Activated CD8-positive, alpha-beta T cell treated with anti-CD3 and anti-CD28 coated beads for 36 hours (primary cell): ENCODE results near the gene ZDHHC21. TPM values are rescaled to one million over a fixed set of nuclear protein-coding genes. Genes with fewer than 3 reads are reported as not detected.

ENCODE experiments used
- ATAC-seq: fragments of 200-7000 bp; cut with Tn5 transposase; one replicate; pipeline ENCODE4 v1.10.0; 2021; ENCODE audit warnings: mild to moderate bottlenecking, moderate library complexity
- CTCF ChIA-PET: fragments of 350-600 bp; sonication (Branson Sonifier 250); formaldehyde crosslinking; loops from one replicate; lab custom pipeline; 2021; ENCODE audit warnings: antibody characterized with exemption; lab: Charles Lee
- POLR2A ChIA-PET: fragments of 350-600 bp; sonication (Branson Sonifier 250); formaldehyde crosslinking; loops from one replicate; lab custom pipeline; 2021; ENCODE audit warnings: antibody characterized with exemption; lab: Charles Lee
- DNase-seq: peaks from one replicate; pipeline ENCODE4 v3.0.0-alpha.2; 2020
- H3K27ac Mint-ChIP-seq: one replicate; pipeline ENCODE4 v1.8.0; 2021; ENCODE audit warnings: mild to moderate bottlenecking, mixed read lengths
- H3K27me3 Mint-ChIP-seq: one replicate; pipeline ENCODE4 v1.8.0; 2021; ENCODE audit warnings: mixed read lengths
- H3K36me3 Mint-ChIP-seq: one replicate; pipeline ENCODE4 v1.8.0; 2021; ENCODE audit warnings: low read depth, mixed read lengths
- H3K4me1 Mint-ChIP-seq: one replicate; pipeline ENCODE4 v1.8.0; 2021; ENCODE audit warnings: low read depth, mixed read lengths
- H3K4me3 Mint-ChIP-seq: one replicate; pipeline ENCODE4 v1.8.0; 2021; ENCODE audit warnings: mild to moderate bottlenecking, moderate library complexity, mixed read lengths
- H3K9me3 Mint-ChIP-seq: one replicate; pipeline ENCODE4 v1.8.0; 2021; ENCODE audit warnings: mixed read lengths
- CTCF ChIP-seq: fragments of 200-600 bp; IDR thresholded peaks from one replicate; pipeline ENCODE4 v1.8.0; 2022; ENCODE audit warnings: antibody characterized with exemption, mild to moderate bottlenecking
- intact Hi-C: fragments of 100-400 bp; cut with micrococcal nuclease; formaldehyde crosslinking; loops from one replicate; pipeline ENCODE4 v1.10.0; 2022
- total RNA-seq, 2 experiments: library from RNA; stranded (reverse); gene quantifications; one replicate each; pipeline ENCODE4 v1.2.3, GENCODE V29; 2021

Gene ZDHHC21
- total RNA-seq, 2 experiments from 2014 or later: 4.3 to 5.2 TPM

GRCh38 chr9:14593406-14593805, 99.8 kb downstream of the ZDHHC21 start:
- ATAC-seq (no peak), DNase-seq (no peak)
- ChIA-PET POLR2A (no interaction called here), CTCF (no interaction called here)
- Mint-ChIP-seq H3K4me1 (no peaks in the 10 kb centered on the region), H3K4me3 (no peak overlapping the region), H3K27me3 (no peaks in the 10 kb centered on the region), H3K9me3 (peaks cover 11% of the 10 kb centered on the region), H3K36me3 (peaks cover 22% of the 10 kb centered on the region), H3K27ac (no peak overlapping the region)
- intact Hi-C loops: no loop called here
- TF ChIP-seq CTCF: no peak

DNA sequence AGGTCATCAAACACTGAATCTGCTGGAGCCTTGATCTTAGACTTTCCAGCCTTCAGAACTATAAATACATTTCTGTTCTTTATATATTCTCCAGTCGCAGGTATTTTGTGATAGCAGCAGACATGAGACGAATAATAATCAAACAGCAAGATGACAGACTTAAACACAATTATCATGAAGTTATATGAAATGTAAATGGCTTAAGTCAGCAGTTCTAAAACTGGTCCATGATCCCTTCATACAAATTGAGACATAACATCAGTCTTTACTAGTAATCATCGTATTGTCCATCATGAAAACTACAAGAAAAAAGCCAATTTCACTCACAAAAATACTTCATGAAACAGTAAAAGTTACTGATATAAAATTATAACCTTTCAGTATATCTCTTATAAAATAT, 101.8 kb downstream of the ZDHHC21 start:
- Mint-ChIP-seq H3K4me3 (no peak overlapping the region), H3K27ac (no peak overlapping the region), H3K27me3 (no peaks in the 10 kb centered on the region), H3K36me3 (peaks cover 14% of the 10 kb centered on the region), H3K9me3 (peaks cover 8% of the 10 kb centered on the region), H3K4me1 (no peaks in the 10 kb centered on the region)
- DNase-seq: no peak
- intact Hi-C loops: no loop called here
- POLR2A ChIA-PET: no interaction called here
- CTCF ChIA-PET: no interaction called here
- no peak for TF ChIP-seq CTCF
- no peak for ATAC-seq

- Mint-ChIP-seq H3K27ac (no peak overlapping the region), H3K4me3 (no peak overlapping the region), H3K36me3 (peaks cover 2% of the 10 kb centered on the region), H3K4me1 (peaks cover 12% of the 10 kb centered on the region), H3K27me3 (peaks cover 11% of the 10 kb centered on the region), H3K9me3 (peaks cover 8% of the 10 kb centered on the region)
- DNase-seq (peak; percentile 75), ATAC-seq (peak; percentile 96)
- TF ChIP-seq CTCF: no peak
- POLR2A ChIA-PET: interaction anchor here (1.1 to 1.2 kb wide), 2 partner anchors 10 to 21 kb away, joined by 3 to 4 read pairs; no protein-coding TSS in a partner anchor
- intact Hi-C loops: no loop called here
- CTCF ChIA-PET: interaction anchor here (0.9 to 1.4 kb wide), 2 partner anchors 76 to 102 kb away, joined by 4 read pairs; no protein-coding TSS in a partner anchor
Observed at GRCh38 chr9:14585730-14586473, 107.3 kb downstream of the ZDHHC21 start.

- ChIA-PET CTCF (no interaction called here), POLR2A (interaction anchor here (1.1 kb wide), 1 partner anchor 9 kb away, joined by 4 read pairs; no protein-coding TSS in a partner anchor)
- Mint-ChIP-seq H3K9me3 (peaks cover 8% of the 10 kb centered on the region), H3K36me3 (peaks cover 2% of the 10 kb centered on the region), H3K27me3 (peaks cover 14% of the 10 kb centered on the region), H3K27ac (no peak overlapping the region), H3K4me1 (peaks cover 12% of the 10 kb centered on the region), H3K4me3 (no peak overlapping the region)
- ATAC-seq: no peak
- intact Hi-C loops: no loop called here
- no peak for DNase-seq
- TF ChIP-seq CTCF: no peak
Observed at GRCh38 chr9:14584571-14584970, 108.7 kb downstream of the ZDHHC21 start.

GRCh38 chr9:14578030-14578429, 115.2 kb downstream of the ZDHHC21 start:
- no peaks in the 10 kb centered on the region for H3K4me1 Mint-ChIP-seq
- peaks cover 19% of the 10 kb centered on the region for H3K27me3 Mint-ChIP-seq
- ChIA-PET POLR2A (no interaction called here), CTCF (no interaction called here)
- ATAC-seq: no peak
- no peak for DNase-seq
- H3K4me3 Mint-ChIP-seq: no peak overlapping the region
- peaks cover 22% of the 10 kb centered on the region for H3K9me3 Mint-ChIP-seq
- H3K36me3 Mint-ChIP-seq: no peaks in the 10 kb centered on the region
- intact Hi-C loops: no loop called here
- H3K27ac Mint-ChIP-seq: no peak overlapping the region
- TF ChIP-seq CTCF: no peak
